Fibroblast of pulmonary artery (primary cell): ENCODE measurements around the gene TPST2.

Source experiments
- DNase-seq: peaks from one replicate; pipeline ENCODE4 v3.0.0-alpha.2; 2010; ENCODE audit warnings: low read depth
- H3K4me3 ChIP-seq: replicated peaks from 2 replicates; pipeline ENCODE4 v1.5.1; 2011; ENCODE audit warnings: low read depth, mild to moderate bottlenecking, control low read depth, low read length, moderate library complexity
- CTCF ChIP-seq: IDR thresholded peaks from 2 replicates; pipeline ENCODE4 v1.5.1; 2011; ENCODE audit warnings: mild to moderate bottlenecking, control low read depth, low read length, inconsistent platforms; ENCODE audit errors: missing control alignments

Gene TPST2

GRCh38 chr22:26565889-26566288, 24.0 kb downstream of the TPST2 start:
- no peak for DNase-seq
- no peak overlapping the region for H3K4me3 ChIP-seq
- no peak for TF ChIP-seq CTCF

- no peak for TF ChIP-seq CTCF
Measured at GRCh38 chr22:26565181-26565580, 24.8 kb downstream of the TPST2 start.

GRCh38 chr22:26564672-26565071, 25.3 kb downstream of the TPST2 start:
- H3K4me3 ChIP-seq = no peak overlapping the region
- TF ChIP-seq CTCF = no peak
- no peak for DNase-seq

More at GRCh38 chr22:26565181-26565580, 24.8 kb downstream of the TPST2 start:
- no peak for DNase-seq
- no peak overlapping the region for H3K4me3 ChIP-seq

GRCh38 chr22:26564181-26564580, 25.8 kb downstream of the TPST2 start:
- DNase-seq = no peak
- H3K4me3 ChIP-seq = no peak overlapping the region
- no peak for TF ChIP-seq CTCF

GRCh38 chr22:26563022-26563421, 26.9 kb downstream of the TPST2 start:
- H3K4me3 ChIP-seq = no peak overlapping the region
- no peak for DNase-seq
- no peak for TF ChIP-seq CTCF

GRCh38 chr22:26561756-26562417, 28.0 kb downstream of the TPST2 start:
- no peak overlapping the region for H3K4me3 ChIP-seq
- DNase-seq = no peak
- TF ChIP-seq CTCF = no peak

- no peak for TF ChIP-seq CTCF
- no peak for DNase-seq
- no peak overlapping the region for H3K4me3 ChIP-seq
Measured at GRCh38 chr22:26559961-26560575, 29.9 kb downstream of the TPST2 start.
